GM18499 (cell line): Measurements from ENCODE around the gene TXNDC11.

Source experiments
- ATAC-seq: cut with Tn5 transposase; IDR thresholded peaks from one replicate; pipeline ENCODE4 v1.9.1; 2021; ENCODE audit warnings: moderate number of reproducible peaks; ENCODE audit not compliant: insufficient read depth, unreplicated experiment

The TXNDC11 gene

GRCh38 chr16:11666103-11667055 is 76.3 kb downstream of the TXNDC11 start:
- no peak for ATAC-seq

DNA sequence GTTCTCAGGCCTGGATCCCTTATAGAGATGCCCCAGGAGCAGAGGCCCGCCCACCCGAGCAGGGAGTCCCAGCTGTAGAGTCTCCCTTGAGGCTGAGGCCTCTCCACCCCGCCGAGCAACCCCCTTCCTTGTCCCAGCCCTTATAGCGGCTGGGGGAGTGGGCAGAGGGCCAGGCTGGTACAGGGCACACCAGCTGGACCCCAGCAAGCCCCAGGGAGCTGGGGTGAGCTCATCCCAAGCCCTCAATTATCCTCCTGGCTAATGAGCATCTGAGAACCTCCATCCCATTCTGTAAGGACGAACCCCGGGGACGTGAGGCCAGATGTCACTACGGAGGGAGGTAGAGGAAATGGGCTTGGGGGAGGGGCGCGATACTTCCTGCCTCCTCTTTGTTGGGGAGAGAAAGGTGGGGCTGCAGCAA is 77.6 kb downstream of the TXNDC11 start:
- no peak for ATAC-seq

GRCh38 chr16:11662582-11662981 is 80.1 kb downstream of the TXNDC11 start:
- no peak for ATAC-seq

GRCh38 chr16:11660565-11660964 is 82.1 kb downstream of the TXNDC11 start:
- ATAC-seq: no peak

DNA sequence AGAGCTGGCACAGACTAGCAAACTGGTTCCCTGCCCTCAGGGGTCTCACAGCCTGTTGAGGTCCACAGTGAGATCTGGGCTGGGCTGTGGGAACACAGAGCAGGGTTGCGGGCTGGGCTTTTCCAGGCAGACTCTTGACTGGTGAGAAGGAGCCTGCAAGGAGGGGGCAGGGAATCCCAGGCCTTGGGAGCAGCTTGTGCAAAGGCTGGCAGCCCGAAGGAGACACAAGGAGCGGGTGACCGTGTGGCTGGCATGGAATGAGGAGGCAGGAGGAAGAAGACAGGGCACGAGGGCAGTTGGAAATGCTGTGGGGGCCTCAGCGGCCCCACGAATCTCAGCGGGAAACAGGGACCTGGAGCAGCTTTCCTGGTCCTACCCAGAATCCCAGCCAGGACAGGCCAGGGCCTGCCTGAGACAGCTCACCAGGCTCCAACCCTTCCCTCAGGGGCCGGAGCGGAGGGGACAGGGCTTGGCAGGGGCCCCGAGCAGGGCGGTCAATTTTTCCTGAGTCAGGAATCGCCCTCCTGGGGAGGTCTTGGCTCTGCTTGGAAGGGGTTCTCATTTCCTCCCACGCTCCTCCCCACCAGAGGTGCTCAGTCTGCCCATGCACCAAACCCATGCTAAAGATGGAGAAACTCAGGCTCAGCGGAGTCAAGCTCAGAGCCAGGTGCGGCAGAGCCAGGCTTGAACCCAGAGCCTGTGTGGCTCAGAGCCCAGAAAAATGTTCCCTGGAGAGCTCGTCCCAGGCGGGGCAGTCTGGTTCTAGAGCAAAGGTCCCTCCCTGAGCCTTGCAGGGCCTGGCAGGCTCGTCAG is 83.6 kb downstream of the TXNDC11 start:
- no peak for ATAC-seq

GRCh38 chr16:11657556-11657955 is 85.1 kb downstream of the TXNDC11 start:
- ATAC-seq: no peak

DNA sequence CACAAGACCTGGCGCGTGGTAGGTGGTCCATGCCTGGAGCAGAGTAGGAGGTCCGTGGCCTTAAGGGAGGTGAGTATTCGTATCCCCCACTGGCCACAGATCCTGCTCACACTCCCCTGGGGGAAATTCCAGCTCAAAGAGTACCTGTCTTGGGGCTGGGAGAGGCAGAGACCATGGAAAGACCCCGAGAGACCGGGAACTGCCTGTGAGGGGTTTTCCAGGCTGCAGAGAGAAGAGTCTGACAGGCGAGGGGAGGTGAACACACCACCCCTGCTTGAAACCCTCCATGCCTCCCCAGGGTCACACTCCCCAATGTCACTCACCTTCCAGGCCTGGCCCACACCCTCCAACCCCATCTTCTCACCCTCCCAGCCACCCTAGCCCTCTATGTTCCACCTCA is 87.0 kb downstream of the TXNDC11 start:
- no peak for ATAC-seq

- no peak for ATAC-seq
These were observed 90.9 kb downstream of the TXNDC11 start for GRCh38 chr16:11651796-11652195.

DNA sequence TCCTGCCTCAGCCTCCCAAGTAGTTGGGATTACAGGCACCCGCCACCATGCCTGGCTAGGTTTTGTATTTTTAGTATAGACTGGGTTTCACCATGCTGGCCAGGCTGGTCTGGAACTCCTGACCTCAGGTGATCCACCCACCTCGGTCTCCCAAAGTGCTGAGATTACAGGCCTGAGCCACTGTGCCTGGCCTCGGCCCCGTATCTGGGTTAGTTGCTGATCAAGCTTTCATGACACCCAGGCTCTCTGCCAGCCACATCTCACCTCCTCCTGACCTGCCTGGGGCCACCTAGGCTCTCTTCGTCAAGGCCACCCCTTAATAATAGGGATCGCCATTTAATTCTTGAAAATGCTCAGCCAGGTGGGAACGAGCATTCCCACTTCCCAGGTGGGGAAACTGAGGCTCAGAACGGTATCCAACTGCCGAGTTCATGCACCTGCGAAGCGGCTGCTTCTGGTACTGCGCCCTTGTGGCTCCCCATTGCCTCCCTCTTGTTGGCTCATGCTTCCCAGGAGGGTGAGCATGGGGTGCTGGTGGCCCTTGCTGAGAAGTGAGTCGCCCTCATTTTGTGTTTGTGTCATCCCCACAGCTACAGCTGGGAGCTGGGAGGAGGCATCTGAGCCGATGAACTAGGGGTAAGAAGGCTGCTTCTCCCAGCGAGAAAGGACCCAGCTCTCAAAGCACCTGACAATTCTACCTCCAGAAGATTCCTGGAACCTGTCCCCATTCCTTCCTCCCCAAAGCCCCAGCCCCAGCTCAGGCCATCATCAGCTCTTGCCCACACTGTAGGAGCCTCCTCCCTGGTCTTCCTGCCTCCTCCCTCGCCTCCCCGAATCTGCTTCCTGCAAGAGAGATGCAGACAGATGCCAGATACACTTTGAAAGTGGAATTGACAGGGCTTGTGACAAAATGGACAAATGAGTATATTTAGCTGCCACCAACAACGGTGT is 91.7 kb downstream of the TXNDC11 start:
- ATAC-seq: no peak

DNA sequence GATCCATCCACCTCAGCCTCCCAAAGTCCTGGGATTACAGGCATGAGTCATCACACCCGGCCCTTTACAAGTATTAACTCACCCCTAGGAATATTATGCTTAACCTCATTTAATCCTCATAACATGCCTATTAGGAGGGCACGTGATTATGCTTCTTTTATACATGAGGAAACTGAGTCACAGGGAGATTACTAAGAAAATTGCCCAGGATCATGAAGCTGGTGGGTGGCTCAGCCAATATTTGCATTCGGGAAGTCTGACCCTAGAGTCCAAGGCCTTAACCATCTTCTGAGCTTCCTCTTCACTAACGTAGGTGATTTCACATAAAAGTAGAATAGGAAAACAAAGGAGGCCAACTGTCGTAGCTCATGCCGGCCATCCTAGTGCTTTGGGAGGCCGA is 93.4 kb downstream of the TXNDC11 start:
- no peak for ATAC-seq

DNA sequence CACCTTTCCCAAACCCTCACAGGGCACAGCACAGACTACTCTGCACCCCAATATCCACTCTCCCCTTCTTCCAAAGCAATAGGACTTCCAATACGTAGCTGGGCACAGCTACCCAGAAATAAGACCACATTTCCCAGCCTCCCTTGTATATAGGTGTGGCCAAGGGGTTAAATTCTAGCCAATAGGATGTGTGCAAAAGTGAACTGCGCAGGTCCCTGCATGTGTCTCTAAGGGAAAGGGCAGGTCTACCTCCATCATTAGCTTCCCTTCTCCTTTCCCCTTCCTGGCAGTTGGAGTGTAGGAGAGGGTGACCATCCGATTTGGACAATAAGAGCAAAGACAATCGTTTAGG is 99.9 kb downstream of the TXNDC11 start:
- no peak for ATAC-seq

- no peak for ATAC-seq
These were observed 101.5 kb downstream of the TXNDC11 start for GRCh38 chr16:11640987-11641817.

GRCh38 chr16:11639925-11640899 is 102.4 kb downstream of the TXNDC11 start:
- ATAC-seq: no peak

DNA sequence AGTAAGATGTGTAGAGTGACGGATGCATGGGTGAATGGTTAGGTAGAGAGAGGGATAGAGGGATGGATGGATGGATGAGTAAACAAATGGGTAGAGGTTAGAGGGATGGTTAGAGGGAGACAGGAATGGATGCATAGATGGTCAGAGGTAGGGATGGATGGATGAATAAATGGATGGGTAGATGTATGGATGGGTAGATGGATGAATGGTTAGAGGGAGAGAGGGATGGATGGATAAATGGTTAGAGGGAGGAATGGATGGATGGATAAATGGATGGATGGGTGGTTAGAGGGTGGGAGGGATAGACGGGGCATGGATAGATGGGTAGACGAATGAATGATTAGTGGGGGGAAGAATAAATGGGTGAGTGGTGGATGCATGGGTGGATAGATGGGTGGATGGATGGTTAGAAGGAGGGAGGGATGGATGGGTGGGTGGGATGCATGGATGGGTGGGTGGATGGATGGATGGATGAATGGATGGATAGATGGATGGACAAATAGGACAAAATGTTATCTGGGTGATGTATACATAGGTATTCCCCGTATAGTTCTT is 103.6 kb downstream of the TXNDC11 start:
- ATAC-seq: no peak

DNA sequence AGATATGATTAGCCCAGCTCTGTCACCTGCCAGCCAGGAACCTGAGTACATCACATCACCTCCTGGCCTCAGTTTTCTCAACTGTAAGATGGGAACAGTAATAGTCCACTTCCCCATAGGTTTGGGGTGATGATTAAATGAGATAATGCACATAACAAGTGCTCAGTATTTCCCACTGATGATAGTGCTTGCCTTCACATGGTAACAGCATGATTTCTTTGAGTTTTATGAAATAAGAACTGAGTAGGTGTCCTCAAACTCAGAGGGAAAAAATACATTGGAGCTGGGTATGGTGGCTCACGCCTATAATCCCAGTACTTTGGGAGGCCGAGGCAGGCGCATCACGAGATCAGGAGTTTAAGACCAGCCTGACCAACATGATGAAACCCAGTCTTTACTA is 104.5 kb downstream of the TXNDC11 start:
- ATAC-seq: no peak

- ATAC-seq: no peak
These were observed 105.3 kb downstream of the TXNDC11 start for GRCh38 chr16:11637320-11637719.

GRCh38 chr16:11636172-11636721 is 106.4 kb downstream of the TXNDC11 start:
- ATAC-seq: no peak
